ENCODE measurements around the gene CACNG7. TPM values are rescaled to one million over a fixed set of nuclear protein-coding genes. Genes with fewer than 3 reads are reported as not detected.
"Not testable (repeated sequence)": the region's sequence is repeated elsewhere in the genome, so short reads cannot be mapped to it uniquely, and the experiment has no call there.

Gene CACNG7, protein sequence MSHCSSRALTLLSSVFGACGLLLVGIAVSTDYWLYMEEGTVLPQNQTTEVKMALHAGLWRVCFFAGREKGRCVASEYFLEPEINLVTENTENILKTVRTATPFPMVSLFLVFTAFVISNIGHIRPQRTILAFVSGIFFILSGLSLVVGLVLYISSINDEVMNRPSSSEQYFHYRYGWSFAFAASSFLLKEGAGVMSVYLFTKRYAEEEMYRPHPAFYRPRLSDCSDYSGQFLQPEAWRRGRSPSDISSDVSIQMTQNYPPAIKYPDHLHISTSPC
- polyA plus RNA-seq (ENCODE audit: insufficient read length in 3 of 3), result under 1 TPM; 0.36 to 0.70 (median 0.50) TPM
- long read RNA-seq, donor 1, partial matches to known transcripts, result 0 of 1 reads
- long read RNA-seq, donor 1, other reads (novel, unspliced or antisense), result 0 of 1 reads
- long read RNA-seq, donor 2, result 0 reads
- long read RNA-seq, donor 3, result 0 reads
- long read RNA-seq, donor 4, result 0 reads
- long read RNA-seq, donor 5, result 0 reads
- long read RNA-seq, donor 6, result 0 reads
- long read RNA-seq, donor 7, result 0 reads
- long read RNA-seq, donor 8, result 0 reads
- long read RNA-seq, donor 9, result 0 reads
- long read RNA-seq, donor 10, result 0 reads
- long read RNA-seq, donor 11, partial matches to known transcripts, result 0 of 1 reads
- long read RNA-seq, donor 11, other reads (novel, unspliced or antisense), result 0 of 1 reads
- long read RNA-seq, donor 12, result 0 reads
- long read RNA-seq, donor 13, result 0 reads
- long read RNA-seq, donor 14, result 0 reads
- long read RNA-seq, donor 15, result 0 reads
- long read RNA-seq, donor 16, result 0 reads

DNA sequence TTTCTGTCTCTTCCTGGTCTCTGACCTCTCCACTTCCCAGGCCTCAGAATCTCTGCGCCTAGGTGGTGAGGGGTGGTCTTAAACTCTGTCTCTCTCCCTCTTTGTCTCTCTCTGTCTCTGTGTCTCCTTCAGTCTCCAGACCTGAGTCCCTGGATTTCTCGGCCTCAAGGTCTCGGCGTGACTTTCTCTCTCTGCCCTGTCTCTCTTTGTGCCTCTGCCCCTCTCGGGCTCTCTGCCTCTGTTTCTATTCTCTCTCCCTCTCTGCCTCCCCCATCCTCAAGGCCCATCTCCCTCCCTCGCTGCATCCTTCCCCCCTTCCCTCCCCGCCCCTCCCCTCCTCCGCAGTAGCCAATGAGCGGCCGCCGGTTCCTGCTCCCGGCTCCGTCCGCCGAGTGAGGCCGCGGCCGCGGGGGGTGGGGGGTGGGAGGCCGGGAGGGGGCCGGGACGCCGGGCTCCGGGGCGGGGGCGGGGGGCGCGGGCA lies at the start of gene CACNG7:
TSS of gene CACNG7 (plus strand) at position 344 of the 481 bp plus-strand sequence. CDS start 3,554 bp downstream, outside the sequence.
- no peak for DNase-seq

DNA sequence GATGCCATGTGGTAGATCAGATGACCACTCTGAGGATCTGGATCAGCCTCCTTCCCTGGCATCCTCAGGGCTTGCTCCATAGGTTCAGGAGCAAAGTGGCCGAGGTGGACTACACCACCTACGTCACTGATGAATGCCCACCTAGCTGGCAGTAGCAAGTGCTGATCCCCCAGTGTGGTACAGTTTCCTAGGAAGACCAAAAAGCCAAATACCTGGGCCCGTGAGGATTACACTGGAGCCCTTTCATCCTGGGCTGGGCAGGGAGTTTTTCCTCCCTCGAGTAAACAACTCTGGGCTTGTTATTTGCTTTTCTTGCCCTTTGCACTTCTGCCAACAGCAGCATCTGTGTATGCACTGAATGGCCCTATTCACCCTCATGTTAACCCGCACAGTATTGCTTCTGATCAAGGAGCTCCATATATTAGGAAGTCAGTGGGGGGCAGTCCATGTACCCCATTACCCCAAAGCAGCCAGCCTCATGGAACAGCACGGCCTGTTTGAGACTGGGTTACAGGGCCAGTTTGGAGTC lies 44.7 kb upstream of the CACNG7 start:
- DNase-seq, result no peak

DNA sequence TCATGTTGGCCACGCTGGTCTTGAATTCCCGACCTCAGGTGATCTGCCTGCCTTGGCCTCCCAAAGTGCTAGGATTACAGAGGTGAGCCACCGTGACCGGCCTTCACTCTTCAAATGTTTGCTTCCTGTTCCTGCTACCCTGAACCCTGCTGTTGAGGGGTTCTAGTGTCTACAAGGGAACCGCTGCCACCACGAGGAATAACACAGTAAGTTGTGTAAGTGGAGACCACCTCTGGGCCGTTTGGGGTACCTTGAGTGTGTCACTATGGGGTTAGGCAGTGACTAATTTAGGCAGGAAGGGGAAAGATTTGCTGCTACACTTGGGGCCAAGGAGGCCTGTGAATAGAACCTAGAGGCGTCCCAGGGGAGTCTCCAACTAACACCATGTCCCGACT lies 43.6 kb upstream of the CACNG7 start:
- DNase-seq, result no peak

DNA sequence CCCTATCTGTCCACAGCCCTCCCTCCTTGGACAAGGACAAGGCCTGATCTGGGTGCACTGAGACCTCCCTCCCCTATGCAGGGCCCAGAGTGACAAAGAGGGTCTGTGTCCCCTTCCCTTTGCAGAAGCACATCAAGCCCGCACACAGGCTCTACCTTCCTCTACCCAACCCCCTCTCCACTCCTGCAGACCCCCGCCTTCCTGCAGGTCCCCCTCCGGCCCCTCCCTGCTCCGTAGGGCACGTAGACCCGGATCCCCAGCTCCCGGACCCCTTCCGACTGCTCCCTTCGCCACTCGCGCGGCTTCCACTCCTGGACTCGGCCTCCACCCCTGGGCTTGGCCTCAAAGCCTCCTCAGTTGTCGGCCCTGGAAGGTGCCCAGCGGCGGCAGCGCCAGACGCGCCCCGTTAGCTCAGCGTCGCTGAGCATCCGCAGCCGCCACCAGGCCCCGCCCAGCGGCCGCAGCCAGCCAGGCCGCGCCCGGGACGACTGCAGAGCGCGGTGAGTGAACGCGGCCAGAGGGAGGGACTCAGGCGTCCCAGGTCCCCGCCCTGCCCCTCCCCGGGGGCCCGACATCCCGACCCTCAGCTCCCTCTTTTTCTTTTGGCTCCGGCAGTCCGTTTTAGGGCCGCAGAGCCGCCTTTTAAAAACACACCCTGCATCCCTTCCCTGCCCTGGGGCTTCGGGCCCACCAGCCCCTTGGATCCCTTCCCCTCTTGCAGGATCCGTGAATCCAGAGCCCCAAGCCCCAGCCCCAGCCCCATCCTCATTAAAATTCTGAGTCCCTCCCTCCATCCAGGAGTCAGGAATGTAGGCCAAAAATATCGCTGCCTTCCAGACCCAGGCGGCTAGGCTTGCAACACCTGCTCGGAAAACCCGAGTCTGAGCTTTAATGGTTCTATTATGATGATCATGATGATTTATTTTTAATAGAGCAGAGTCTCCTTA lies 42.9 kb upstream of the CACNG7 start:
- no peak for DNase-seq

DNA sequence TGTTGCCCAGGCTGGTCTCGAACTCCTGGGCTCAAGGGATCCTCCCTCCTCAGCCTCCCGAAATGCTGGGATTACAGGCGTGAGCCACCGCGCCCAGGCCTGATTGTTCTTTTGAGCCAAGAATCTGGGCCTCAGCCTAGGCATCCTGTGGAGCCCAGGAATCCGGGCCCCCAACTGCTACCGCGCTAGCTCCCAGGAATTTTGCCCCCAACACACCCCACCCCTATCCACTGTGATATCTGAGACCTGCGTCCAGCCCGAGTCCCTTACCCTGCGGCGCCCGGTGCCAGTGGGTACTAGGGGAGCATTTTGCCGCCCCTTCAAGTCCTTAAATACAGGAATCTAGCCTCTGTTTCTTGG lies 42.2 kb upstream of the CACNG7 start:
- no peak for DNase-seq

DNA sequence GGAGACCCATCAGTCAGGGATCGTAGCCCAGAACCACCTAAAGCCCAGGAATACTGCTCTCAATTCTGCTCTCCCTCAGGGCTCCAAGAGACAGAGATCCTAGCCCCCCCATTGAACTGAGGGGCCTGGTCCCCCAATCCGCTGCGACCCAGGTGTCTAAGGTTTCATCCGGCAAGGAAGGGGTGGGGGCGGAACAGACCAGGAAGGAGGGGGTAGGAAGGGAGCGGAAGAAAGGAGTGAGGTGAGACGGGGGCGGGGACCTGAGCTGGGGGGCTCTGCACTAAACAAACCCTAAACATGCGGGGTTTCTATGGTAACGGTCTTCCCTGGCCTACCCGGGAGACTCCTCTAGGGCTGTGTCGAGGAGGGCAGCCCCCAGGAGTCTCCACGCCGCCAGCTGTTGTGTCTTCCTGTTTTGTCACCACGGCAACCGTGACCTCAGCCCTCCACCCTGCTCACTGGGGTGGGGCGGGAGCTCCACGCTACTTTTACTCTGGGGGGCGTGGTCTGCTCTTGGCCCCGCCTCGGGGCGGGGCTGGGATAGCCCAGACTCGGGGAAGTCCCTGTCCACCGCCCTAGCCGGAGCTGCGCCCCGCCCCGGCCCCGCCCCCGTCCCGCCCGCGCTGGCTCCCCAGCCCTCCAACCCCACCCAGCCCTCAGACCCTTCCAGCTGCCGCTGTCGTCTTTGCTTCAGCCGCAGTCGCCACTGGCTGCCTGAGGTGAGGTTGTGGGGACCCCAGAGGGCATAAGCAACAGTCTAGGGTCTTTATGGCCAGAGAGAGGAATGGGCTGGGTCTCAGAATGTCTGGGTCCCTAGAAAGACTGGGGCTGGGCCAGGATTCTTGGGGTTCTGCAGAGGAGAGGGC lies 41.6 kb upstream of the CACNG7 start, which contains the start of gene MYADM:
TSS of gene MYADM (plus strand) at position 659 of the 866 bp plus-strand sequence. CDS start 5,647 bp downstream, outside the sequence.
- peak; percentile 99 for DNase-seq

DNA sequence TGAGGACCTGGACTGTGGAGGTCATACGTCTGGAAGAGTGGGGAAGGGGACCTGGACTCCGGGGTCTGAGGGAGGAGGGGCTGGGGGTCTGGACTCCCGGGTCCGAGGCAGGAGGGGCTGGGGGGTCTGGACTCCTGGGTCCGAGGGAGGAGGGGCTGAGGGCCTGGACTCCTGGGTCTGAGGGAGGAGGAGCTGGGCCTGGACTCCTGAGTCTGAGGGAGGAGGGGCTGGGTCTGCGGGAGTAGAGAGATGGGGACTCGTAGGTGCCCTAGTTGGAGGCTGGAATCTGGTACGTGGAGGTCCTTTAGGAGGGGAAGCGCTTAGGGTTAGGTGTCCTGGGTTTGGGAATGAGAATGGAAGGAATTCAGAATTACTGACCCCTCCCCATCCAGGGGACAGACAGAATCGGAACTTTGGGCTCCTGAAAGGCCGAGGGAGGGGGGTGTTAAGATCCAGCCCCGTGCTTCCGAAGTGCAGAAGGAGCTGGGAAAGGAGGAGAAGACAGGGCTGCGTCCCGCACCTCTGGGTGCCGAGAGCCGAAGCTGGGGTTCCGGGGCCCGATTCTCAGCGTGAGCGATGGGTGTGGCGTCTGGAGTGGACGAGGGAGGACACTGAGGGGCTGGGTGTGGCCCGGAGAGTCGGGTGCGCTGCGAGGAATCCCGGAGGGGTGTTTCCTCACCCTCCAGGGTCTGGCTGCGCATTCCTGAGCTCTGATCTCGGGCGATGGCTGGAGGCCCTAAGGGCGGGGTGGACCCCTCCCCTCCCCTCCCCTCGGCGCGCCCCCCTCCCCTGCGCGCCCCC lies 40.8 kb upstream of the CACNG7 start:
- no peak for DNase-seq

DNA sequence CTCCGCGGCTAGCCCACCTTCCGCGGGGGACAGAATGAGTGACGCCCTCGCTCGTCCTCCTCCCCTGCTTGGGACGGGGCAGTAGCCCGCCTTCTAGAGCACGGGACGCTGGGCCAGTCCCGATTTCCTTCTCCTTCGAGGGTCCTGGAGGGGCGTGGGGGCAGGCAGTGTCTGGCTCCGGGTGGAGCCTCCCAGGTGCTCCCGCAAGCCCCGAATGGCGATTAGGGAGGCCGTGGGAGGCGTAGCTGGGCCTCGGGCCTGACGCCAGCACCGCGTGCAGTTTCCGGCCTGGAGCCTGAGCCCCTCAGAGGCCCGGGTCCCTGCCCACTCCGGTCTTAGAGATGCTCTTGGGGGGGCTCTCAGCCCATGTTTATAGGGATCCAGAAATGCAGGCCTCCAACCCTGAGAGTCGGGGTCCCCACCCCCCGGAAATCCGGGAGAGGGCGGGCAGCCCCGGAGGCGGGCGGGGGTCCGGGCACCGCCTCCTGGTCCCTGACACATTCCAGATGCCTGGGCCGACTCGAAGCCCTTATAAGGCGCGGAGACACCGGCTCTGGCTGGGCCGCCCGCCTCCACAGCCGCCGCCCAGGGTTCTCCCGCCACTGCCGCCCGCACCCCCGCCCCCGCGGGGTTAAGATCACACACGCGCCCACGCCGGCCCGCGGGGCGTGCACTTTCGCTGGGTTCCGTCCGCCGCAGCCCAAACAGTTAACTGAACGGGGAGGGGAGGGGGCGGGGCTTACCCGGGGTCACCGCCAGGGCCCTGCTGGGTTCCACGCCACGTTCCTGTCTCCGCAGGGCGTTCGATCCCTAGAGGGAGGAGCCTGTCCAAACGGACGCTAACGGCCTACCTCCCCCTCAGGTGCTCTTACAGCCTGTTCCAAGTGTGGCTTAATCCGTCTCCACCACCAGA lies 39.9 kb upstream of the CACNG7 start:
- DNase-seq, result peak; percentile 90

DNA sequence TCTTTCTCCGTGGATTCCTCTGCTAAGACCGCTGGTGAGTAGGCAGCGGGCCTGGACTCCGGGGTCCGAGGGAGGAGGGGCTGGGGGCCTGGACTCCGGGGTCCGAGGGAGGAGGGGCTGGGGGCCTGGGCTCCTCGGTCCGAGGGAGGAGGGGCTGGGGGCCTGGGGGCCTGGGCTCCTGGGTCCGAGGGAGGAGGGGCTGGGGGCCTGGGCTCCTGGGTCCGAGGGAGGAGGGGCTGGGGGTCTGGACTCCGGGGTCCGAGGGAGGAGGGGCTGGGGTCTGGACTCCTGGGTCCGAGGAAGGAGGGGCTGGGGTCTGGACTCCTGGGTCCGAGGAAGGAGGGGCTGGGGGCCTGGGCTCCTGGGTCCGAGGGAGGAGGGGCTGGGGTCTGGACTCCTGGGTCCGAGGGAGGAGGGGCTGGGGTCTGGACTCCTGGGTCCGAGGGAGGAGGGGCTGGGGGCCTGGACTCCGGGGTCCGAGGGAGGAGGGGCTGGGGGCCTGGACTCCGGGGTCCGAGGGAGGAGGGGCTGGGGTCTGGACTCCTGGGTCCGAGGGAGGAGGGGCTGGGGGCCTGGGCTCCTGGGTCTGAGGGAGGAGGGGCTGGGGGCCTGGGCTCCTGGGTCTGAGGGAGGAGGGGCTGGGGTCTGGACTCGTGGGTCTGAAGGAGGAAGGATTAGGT lies 39.1 kb upstream of the CACNG7 start:
- not testable (repeated sequence) for DNase-seq

DNA sequence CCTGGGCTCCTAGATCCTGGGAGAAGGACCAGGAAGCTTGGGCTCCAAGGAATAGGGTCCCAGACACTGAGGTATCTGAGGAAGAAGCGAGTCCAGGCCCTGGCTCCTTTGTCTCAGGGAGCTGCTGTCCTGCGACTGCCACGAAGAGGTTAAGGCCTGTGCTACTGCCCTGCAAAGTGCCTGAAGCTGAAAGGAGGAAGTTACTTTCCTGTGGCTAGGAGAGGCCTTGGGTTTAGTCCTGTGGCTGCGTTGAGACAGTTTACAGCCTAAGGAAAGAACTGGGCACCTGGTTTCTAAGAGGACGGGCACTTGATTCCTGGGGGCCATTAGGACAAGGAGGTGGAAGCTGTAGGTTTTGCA lies 38.6 kb upstream of the CACNG7 start:
- DNase-seq, result no peak

DNA sequence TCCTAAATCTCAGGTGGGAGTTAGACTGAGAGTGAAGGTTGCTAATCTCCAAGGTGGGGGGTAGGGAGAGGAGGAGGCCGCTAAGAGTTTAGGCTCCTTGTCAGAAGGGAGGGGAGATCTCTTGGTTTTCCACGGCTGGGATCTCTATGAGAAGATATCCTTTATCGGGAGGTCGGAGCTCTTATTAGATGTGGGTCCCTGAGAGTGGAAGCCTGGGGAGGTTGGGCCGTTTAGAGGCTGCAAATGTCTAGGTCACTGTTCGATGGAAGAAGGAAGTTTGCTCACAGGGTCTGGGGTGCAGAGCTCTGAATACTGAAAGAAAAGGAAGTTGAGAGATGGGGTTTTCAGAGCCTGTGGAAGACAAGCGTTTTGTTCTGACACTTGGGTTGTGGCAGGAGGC lies 37.6 kb upstream of the CACNG7 start:
- DNase-seq, result no peak

DNA sequence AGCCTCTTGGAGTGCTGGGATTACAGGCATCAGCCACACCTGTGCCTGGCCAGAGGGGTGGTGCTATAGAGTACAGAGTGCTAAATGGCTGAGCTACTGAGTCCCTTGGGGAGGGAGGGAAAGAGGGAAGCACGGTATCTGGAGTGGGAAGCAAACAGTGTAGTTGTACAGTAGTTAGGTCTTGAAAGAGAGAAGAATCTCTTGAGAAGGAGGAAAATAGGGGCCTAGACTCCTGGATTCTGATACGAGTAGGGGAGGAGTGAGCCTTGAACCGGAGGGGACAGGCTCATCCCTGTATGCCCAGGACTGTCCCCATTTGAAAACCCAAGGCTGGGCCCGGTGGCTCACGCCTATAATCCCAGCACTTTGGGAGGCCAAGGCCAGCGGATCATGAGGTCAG lies 36.3 kb upstream of the CACNG7 start:
- DNase-seq, result no peak

DNA sequence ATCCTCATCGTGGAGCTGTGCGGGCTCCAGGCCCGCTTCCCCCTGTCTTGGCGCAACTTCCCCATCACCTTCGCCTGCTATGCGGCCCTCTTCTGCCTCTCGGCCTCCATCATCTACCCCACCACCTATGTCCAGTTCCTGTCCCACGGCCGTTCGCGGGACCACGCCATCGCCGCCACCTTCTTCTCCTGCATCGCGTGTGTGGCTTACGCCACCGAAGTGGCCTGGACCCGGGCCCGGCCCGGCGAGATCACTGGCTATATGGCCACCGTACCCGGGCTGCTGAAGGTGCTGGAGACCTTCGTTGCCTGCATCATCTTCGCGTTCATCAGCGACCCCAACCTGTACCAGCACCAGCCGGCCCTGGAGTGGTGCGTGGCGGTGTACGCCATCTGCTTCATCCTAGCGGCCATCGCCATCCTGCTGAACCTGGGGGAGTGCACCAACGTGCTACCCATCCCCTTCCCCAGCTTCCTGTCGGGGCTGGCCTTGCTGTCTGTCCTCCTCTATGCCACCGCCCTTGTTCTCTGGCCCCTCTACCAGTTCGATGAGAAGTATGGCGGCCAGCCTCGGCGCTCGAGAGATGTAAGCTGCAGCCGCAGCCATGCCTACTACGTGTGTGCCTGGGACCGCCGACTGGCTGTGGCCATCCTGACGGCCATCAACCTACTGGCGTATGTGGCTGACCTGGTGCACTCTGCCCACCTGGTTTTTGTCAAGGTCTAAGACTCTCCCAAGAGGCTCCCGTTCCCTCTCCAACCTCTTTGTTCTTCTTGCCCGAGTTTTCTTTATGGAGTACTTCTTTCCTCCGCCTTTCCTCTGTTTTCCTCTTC lies 35.1 kb upstream of the CACNG7 start:
- DNase-seq, result no peak

DNA sequence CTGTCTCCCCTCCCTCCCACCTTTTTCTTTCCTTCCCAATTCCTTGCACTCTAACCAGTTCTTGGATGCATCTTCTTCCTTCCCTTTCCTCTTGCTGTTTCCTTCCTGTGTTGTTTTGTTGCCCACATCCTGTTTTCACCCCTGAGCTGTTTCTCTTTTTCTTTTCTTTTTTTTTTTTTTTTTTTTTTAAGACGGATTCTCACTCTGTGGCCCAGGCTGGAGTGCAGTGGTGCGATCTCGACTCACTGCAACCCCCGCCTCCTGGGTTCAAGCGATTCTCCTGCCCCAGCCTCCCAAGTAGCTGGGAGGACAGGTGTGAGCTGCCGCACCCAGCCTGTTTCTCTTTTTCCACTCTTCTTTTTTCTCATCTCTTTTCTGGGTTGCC lies 34.5 kb upstream of the CACNG7 start:
- DNase-seq, result no peak

DNA sequence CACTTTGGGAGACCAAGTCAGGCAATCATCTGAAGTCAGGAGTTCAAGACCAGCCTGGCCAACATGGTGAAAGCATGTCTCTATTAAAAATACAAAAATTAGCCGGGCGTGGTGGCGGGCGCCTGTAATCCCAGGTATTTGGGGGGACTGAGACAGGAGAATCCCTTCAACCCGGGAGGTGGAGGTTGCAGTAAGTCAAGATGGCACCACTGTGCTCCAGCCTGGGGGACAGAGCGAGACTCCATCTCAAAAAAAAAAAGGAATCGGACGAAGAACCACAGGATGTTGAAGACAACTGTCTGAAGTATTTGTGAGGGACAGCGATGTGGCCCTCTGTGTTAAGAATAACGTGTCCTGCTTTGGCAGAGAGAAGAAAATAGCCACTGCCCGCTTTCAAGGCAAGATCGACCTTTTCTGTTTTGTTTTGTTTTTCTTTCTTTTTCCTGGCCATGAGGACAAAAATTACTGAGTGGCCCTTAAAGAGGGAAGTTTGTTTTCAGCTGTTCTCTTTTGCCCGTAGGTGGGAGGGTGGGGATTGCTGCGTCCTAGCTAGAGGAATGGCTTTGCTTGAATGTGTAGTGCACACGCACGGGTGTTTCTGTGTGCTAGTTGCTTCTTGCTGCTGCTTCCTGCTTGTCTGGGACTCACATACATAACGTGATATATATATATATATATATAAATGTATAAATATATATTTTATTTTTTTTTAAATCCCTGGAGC lies 33.3 kb upstream of the CACNG7 start:
- no peak for DNase-seq

DNA sequence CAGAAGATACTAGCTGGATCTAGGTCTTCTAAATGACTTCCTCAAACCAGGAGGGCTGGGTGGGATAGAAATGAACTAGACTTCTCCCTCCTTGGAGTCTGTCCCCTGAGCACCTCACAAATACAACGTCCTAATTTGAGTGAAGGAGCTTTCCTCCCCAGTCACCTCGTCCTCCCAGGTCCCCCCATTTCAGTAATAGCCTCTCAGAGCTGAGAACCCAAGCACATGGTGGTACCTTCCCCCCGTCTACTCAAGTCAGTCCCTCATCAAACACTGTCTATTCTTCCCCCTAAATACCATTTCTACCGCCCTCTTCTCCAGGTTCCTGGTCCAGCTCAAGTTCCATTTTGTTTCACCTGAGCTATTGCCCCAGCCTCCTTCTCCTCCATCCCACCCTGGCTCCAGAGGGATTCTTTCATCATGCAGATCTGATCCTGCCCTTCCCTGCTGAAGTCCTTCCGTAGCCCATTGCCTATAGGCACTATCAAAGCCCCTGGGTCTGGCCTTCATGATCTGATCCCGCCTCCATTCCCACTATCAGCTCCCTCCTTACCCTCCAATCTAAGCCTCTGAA lies 32.3 kb upstream of the CACNG7 start:
- DNase-seq, result no peak
